Upper lobe of right lung (tissue), 1 donor: ENCODE results near the gene WT1. TPM values are rescaled to one million over a fixed set of nuclear protein-coding genes. Genes with fewer than 3 reads are reported as not detected.

Experiments used
- ATAC-seq: fragments of 200-7000 bp; cut with Tn5 transposase; one replicate; pipeline ENCODE4 v1.9.1; 2020; ENCODE audit warnings: mild to moderate bottlenecking, moderate library complexity
- DNase-seq: peaks from one replicate; pipeline ENCODE4 v3.0.0-alpha.2; 2020
- H3K27ac ChIP-seq: fragments of 200-600 bp; one replicate; pipeline ENCODE4 v1.8.0; 2022
- H3K27me3 ChIP-seq: fragments of 200-600 bp; one replicate; pipeline ENCODE4 v1.8.0; 2022; ENCODE audit warnings: mild to moderate bottlenecking
- H3K36me3 ChIP-seq: fragments of 200-600 bp; one replicate; pipeline ENCODE4 v1.8.0; 2022
- H3K4me1 ChIP-seq: fragments of 200-600 bp; one replicate; pipeline ENCODE4 v1.8.0; 2022
- H3K4me3 ChIP-seq: fragments of 200-600 bp; one replicate; pipeline ENCODE4 v1.8.0; 2022; ENCODE audit warnings: mild to moderate bottlenecking
- H3K9me3 ChIP-seq: fragments of 200-600 bp; one replicate; pipeline ENCODE4 v1.8.0; 2022
- intact Hi-C: fragments of 100-400 bp; cut with DNase I; formaldehyde crosslinking; loops from one replicate; pipeline ENCODE4 v1.11.0; 2022
- total RNA-seq: library from RNA; stranded (reverse); fragmentation: NEBNext Ultra II Directional; extraction: Animal tissue kit (Norgen Biotek cat#: 25700); gene quantifications from one replicate; pipeline ENCODE4 v1.2.1, GENCODE V29; 2021
- TF ChIP-seq, protein P1 (sequence below): fragments of 200-600 bp; IDR thresholded peaks from one replicate; pipeline ENCODE4 v1.8.0; 2022; ENCODE audit warnings: antibody characterized with exemption
- donor health status: DM: no; HTN: yes; CAD: no; lungs with severe emphysema.

Gene WT1
- total RNA-seq, 1 donor from 2014 or later = 1.5 TPM

DNA sequence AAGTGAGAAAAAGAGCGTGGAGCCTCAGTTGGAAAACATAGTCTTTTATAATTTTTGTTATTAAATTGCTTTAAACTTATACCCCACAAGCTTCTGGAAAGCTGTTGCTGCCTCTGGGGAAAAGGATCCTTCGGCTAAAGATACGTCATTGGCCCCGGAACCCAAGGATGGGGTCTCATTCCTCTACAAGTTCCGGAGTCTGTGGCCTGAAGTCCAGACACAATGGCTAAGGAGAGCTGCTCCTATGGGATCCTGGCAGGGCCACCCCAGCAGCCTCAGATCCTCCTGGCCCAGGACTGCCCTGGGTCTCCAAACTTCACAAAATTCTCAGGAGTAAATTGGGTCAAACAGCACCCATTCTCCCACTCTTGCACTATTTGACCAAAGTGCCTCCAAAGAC, 5.9 kb downstream of the WT1 start:
- Histone ChIP-seq H3K27me3 (peaks cover 99% of the 10 kb centered on the region), H3K4me1 (peaks cover 2% of the 10 kb centered on the region), H3K36me3 (no peaks in the 10 kb centered on the region), H3K4me3 (no peak overlapping the region), H3K27ac (no peak overlapping the region), H3K9me3 (no peaks in the 10 kb centered on the region)
- intact Hi-C loops = no loop called here
- TF ChIP-seq, protein P1, sequence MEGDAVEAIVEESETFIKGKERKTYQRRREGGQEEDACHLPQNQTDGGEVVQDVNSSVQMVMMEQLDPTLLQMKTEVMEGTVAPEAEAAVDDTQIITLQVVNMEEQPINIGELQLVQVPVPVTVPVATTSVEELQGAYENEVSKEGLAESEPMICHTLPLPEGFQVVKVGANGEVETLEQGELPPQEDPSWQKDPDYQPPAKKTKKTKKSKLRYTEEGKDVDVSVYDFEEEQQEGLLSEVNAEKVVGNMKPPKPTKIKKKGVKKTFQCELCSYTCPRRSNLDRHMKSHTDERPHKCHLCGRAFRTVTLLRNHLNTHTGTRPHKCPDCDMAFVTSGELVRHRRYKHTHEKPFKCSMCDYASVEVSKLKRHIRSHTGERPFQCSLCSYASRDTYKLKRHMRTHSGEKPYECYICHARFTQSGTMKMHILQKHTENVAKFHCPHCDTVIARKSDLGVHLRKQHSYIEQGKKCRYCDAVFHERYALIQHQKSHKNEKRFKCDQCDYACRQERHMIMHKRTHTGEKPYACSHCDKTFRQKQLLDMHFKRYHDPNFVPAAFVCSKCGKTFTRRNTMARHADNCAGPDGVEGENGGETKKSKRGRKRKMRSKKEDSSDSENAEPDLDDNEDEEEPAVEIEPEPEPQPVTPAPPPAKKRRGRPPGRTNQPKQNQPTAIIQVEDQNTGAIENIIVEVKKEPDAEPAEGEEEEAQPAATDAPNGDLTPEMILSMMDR = no peak
- DNase-seq (no peak), ATAC-seq (no peak)

DNA sequence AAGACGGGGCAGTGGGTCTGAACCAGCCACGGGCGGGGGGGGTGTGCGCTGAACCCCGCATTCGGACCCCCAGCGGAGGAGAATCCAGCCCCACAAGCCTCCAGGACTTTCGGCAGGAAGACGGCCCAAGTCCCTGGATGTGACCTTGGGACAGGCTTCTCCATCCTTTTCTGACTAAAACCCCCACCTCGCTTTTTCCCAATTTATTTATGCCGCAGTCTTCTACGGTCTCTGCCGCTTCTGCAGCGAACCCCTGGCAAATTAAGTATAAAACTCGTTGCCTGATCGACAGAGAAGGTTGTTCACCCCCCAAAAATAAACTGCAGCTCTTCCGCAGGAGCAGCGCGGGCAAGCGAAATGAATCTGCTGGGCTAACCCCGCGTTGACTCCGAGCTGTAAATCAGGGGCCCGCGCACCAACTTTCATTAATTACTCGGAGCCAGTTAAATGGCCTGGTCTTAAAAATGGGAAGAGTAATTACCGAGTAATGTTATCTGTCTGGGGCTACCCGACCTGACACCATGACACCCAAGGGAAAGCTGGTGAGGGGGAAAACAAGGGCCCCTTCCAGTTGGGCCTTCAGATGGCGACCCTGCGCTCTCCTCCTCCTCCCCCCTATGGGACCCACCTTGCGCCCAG, 6.6 kb downstream of the WT1 start:
- no peak overlapping the region for H3K27ac ChIP-seq
- H3K36me3 ChIP-seq = no peaks in the 10 kb centered on the region
- H3K4me3 ChIP-seq = no peak overlapping the region
- H3K27me3 ChIP-seq = peaks cover 97% of the 10 kb centered on the region
- no peaks in the 10 kb centered on the region for H3K4me1 ChIP-seq
- H3K9me3 ChIP-seq = no peaks in the 10 kb centered on the region
- intact Hi-C loops = no loop called here
- DNase-seq (no peak), ATAC-seq (no peak)
- TF ChIP-seq, protein P1 = no peak

DNA sequence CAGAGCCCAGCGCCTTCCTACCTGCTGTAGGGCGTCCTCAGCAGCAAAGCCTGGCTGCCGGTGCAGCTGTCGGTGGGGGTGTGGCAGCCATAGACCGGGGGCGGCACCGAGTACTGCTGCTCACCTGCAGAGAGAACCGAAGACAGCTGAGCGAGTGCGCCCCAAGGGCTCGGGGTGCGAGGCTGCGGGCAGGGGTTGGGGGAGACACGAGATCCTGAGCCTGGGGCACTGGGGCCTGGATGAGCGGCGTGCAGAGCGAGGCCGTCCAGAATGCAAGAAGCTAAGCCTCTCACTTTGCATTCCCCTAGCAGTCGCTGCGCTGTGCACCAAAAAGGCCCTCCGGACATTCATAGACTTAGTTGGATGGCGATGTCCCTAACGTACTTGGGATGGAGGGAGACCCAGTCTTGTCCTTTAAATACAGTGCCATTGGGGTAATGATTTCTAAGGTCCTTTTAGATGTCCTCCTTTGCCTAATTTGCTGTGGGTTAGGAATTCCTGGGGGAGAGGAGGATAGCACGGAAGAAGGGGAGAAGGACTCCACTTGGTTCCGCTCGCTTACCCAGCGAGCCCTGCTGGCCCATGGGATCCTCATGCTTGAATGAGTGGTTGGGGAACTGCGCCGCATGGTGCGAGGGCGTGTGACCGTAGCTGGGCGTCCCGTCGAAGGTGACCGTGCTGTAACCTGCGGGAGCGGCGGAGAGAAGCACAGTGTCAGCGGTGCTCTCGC, 7.2 kb downstream of the WT1 start:
- DNase-seq (no peak), ATAC-seq (no peak)
- no peaks in the 10 kb centered on the region for H3K4me1 ChIP-seq
- no peak overlapping the region for H3K27ac ChIP-seq
- H3K27me3 ChIP-seq = peaks cover 95% of the 10 kb centered on the region
- intact Hi-C loops = no loop called here
- no peaks in the 10 kb centered on the region for H3K9me3 ChIP-seq
- TF ChIP-seq, protein P1 = no peak
- H3K36me3 ChIP-seq = no peaks in the 10 kb centered on the region
- no peak overlapping the region for H3K4me3 ChIP-seq

DNA sequence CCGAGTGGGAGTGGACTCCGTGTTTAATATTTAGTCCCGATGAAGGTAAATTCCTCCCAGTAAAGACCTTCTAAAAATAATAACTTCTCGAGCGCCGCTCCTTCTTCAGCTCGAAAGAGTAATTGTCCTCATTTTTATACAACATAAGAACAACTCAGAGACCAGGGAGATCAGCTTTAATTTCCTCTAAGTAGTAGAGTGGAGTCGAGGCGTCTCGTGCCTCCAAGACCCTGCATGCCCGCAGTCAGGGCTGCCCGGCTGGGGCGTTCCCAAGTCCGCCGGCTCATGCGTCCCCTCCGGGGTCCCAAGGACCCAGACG, 7.8 kb downstream of the WT1 start:
- Histone ChIP-seq H3K9me3 (no peaks in the 10 kb centered on the region), H3K36me3 (no peaks in the 10 kb centered on the region), H3K4me1 (no peaks in the 10 kb centered on the region), H3K27me3 (peaks cover 94% of the 10 kb centered on the region), H3K4me3 (no peak overlapping the region), H3K27ac (no peak overlapping the region)
- DNase-seq (no peak), ATAC-seq (no peak)
- intact Hi-C loops = no loop called here
- TF ChIP-seq, protein P1 = no peak

DNA sequence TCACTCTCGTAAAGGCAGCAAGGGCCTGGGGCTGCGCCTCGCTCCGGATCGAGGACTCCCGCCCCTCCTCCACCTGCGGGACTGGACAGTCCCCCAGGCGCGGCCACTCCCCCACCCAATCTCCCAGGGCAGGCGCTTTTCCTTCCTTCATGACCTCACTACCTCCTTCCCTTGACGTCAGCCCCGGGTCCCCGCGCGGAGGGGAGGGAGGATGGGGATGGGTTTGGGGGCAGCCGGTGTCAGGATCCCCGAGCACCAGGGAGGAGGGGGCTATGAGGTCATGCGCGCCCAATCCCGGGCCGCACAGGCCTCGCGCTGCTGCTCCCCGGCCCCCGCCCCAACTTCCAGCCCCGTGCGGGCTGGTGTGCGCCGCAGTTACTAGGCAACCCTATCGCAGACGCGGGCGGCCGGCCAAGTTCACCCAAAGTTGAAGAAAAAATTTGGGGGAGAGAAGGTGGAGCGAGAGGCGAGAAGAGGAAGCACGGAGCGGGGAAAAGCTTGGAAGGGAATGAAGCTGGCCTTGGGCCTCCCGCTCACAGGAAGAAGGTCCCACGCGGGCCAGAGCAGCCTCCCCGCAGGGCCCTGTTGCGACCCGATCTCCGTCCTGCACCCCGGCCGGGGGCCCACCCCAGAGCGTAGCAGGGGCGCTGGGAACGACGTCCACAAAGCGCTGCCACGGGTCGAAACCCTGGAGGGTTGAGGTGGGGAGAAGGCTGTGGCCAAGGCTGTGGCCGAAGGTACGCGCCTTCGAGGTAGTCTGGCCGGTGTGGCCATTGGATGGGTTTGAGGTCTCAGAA, 8.3 kb downstream of the WT1 start:
- no peaks in the 10 kb centered on the region for H3K36me3 ChIP-seq
- no peaks in the 10 kb centered on the region for H3K4me1 ChIP-seq
- intact Hi-C loops = no loop called here
- no peak for DNase-seq
- TF ChIP-seq, protein P1 = no peak
- no peak for ATAC-seq
- peaks cover 88% of the 10 kb centered on the region for H3K27me3 ChIP-seq
- H3K9me3 ChIP-seq = no peaks in the 10 kb centered on the region
- H3K4me3 ChIP-seq = no peak overlapping the region
- no peak overlapping the region for H3K27ac ChIP-seq
